Right hindlimb (tissue), 1 donor: Measurements from ENCODE around the gene TNFSF9.

Experiments
- DNase-seq: peaks from one replicate; pipeline ENCODE4 v3.0.0-alpha.2; 2018

The TNFSF9 gene

GRCh38 chr19:6530386-6531162 is at the start of gene TNFSF9:
TSS of gene TNFSF9 (plus strand) at chr19:6531026. CDS start at chr19:6531037, 11 bp downstream.
- peak; percentile 95 for DNase-seq

- DNase-seq, result no peak
Measured at GRCh38 chr19:6481541-6482342, 49.1 kb upstream of the TNFSF9 start, which contains the start of gene DENND1C. TSS of gene DENND1C (minus strand) at chr19:6481787. CDS start at chr19:6481695, 92 bp downstream.

GRCh38 chr19:6482343-6482686 is 48.5 kb upstream of the TNFSF9 start:
- no peak for DNase-seq

DNA sequence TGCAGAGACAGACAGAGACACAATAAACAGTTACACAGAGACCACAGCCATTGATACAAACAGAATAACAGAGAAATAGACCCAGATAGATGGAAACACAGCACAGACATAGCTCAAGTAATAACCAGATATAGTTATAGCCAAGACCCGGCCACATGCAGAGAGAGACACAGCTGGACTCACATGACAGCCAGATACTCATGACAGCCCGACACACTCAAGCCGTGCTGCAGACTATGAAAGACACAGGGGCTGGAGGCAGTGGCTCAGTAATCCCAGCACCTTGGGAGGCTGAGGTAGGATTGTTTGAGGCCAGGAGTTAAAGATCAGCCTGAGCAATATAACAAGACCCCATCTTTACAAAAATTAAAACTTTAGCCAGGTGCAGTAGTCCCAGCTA is 47.6 kb upstream of the TNFSF9 start:
- no peak for DNase-seq

GRCh38 chr19:6484230-6484629 is 46.6 kb upstream of the TNFSF9 start:
- DNase-seq, result no peak

- DNase-seq, result no peak
Measured at GRCh38 chr19:6484831-6485230, 46.0 kb upstream of the TNFSF9 start.

GRCh38 chr19:6489278-6490061 is 41.4 kb upstream of the TNFSF9 start:
- no peak for DNase-seq

GRCh38 chr19:6490134-6490533 is 40.7 kb upstream of the TNFSF9 start:
- DNase-seq, result no peak

DNA sequence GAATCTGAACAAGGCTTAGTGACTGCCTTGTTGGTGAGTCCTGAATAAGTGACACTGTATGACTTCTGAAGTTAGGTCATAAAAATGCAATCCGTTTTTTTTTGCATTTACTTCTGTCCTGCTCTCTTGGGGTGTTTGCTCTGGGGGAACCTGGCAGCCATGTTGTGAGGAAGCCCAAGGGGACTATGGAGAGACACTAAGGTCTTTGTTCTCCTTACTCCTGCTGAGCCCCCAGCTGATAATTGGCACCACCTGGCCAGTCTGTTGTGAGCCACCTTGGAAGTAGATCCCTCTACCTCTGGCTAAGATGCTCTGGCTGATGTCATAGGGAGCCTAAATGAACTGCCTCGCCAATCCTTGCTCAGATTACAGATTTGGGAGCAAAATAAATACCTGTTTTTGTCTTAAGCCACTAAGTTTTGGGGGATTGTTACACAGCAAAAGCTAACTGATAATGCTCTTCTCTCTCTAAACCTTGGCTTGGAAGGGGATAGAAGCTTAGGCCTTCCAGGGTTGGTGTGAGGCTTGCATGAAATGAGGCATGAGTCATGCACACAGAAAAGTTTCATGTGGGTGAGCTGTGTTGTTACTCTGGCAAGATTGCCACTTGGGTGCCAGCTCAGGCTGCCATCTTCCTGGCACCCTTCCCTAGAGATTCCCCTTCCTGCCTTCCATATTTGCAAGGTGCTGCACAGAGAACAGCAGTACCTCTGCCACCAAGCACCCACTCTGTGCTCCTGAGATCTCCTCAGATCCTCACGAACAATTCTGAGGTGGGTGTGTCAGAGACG is 38.8 kb upstream of the TNFSF9 start:
- no peak for DNase-seq

GRCh38 chr19:6494438-6495036 is 36.3 kb upstream of the TNFSF9 start:
- no peak for DNase-seq

DNA sequence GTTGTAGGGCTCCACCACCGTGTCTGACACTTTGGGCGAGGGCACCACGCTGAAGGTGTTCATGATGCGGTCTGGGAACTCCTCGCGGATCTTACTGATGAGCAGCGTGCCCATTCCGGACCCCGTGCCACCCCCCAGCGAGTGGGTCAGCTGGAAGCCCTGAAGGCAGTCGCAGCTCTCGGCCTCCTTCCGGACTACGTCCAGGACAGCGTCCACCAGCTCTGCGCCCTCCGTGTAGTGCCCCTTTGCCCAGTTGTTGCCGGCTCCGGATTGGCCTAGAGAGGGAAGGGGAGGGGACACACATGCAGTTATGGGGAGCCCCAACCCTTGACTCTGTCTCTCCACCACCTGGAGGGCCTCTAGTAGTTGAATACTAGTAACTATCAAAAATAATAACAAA is 34.9 kb upstream of the TNFSF9 start:
- no peak for DNase-seq

GRCh38 chr19:6498294-6499036 is 32.4 kb upstream of the TNFSF9 start:
- DNase-seq, result no peak

GRCh38 chr19:6499052-6499790 is 31.6 kb upstream of the TNFSF9 start:
- no peak for DNase-seq

- no peak for DNase-seq
Measured at GRCh38 chr19:6500837-6501739, 29.7 kb upstream of the TNFSF9 start.

DNA sequence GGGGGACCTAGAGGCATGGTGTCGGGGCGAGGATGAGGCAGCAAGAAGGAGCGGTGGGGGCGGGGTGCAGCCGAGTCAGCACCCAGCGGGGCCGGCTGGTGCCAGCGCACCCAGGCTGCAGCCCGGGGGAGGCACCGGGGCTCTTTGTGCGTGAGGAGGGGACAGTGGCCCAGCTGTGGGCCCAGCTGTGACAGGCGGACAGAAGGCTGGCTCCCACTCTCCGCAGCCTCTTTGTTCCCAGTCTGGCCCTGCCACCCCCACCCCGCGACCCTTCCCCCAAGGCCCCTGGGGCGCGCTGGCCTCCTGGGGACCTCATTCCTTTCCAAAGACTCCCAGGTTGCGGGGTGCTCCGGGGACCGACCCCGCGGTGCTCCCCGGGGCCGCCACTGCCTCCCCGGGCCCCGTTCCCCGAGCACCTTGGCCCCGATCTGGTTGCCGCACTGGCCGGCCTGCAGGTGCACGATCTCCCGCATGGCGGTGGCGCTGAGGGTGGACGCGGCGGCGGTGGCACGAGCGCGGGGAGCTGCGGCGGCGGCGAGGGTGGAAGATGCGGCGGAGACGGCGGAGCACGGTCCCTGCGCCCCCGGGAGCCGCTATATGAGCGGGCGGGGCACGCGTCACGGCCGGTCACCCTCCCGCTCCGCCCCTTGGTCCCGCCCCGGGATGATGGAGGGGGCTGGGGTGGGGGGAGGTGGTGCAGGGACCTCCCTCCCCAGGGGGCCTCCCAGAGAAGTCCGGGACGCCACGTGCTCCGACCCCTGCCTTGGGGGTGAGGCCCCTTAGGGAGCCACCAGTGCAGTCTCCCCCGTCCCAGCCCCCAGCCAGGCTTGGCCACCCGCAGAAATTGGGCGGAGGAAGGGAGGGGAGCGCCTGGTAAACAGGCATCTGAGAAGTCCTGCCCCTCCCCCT is 28.8 kb upstream of the TNFSF9 start, which contains the start of gene TUBB4A:
Gene TUBB4A, minus strand, starts transcription at position 570 of the 909 bp plus-strand sequence. Its CDS starts 97 bp downstream, at position 473.
- no peak for DNase-seq

DNA sequence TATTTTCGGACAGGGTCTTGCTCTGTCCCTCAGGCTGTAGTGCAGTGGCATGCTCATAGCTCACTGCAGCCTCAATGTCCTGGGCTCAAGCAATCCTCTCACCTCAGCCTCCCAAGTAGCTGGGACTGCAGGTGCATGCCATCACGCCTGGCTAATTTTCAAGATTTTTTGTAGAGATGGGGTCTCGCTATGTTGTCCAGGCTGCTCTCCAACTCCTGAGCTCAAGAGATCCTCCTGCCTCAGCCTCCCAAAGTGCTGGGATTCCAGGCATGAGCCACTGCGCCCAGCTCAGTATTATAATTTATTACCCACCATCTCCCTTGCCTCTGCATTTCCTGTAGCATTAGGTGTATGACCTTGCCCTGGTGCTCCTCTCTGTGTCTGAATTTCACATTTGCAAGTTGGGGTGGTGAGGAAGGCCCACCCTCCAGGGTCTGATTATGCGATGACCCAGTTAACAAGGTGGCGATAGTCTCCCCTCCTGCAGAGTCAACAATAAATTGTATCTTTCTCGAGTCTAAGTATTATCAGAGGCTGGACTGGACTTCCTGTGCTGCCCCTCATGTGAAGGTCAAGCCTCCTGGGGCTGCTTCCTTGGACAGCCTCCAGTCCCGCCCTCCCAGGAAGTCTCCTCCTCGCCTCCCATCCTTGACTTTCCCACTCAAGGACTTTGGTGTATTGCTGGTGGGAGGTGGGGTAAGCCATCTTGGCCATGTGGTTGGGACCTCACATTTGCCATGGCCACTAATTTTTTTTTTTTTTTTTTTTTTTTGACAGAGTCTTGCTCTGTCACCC is 27.2 kb upstream of the TNFSF9 start:
- no peak for DNase-seq
